Peyer's patch (tissue), 4 donors: ENCODE results near the gene RERE. TPM values are rescaled to one million over a fixed set of nuclear protein-coding genes. Genes with fewer than 3 reads are reported as not detected.

Source experiments
- DNase-seq, 3 donors: peaks; one replicate each; pipeline ENCODE4 v3.0.0-alpha.2; 2017 to 2019
- H3K27ac ChIP-seq, 4 donors: fragments of 200-600 bp; sonication (generic); one replicate each; pipeline ENCODE4 v1.5.1; 2016 to 2019
- H3K27me3 ChIP-seq, 2 donors: fragments of 200-600 bp; sonication (generic); one replicate each; pipeline ENCODE4 v1.5.1; 2019
- H3K36me3 ChIP-seq, 3 donors: fragments of 200-600 bp; sonication (generic); one replicate each; pipeline ENCODE4 v1.5.1; 2016 to 2019
- H3K4me1 ChIP-seq, 4 donors: fragments of 200-600 bp; sonication (generic); one replicate each; pipeline ENCODE4 v1.5.1; 2016 to 2019
- H3K4me3 ChIP-seq, 4 donors: fragments of 200-600 bp; sonication (generic); 1 replicate in 3 of 4; 2 replicates in 1 of 4; pipeline ENCODE4 v1.5.1; 2016 to 2019; ENCODE audit warnings: mild to moderate bottlenecking in 1 of 4
- H3K9me3 ChIP-seq, 4 donors: fragments of 200-600 bp; sonication (generic); one replicate each; pipeline ENCODE4 v1.5.1; 2016 to 2019; ENCODE audit warnings: mild to moderate bottlenecking in 1 of 4
- CTCF ChIP-seq, 6 experiments: fragments of 450-650 bp in 4 of 6; fragments of 200-600 bp in 2 of 6; sonication (generic) in 1 of 6; IDR thresholded peaks; one replicate each; pipeline ENCODE4 v1.5.1; 2017 to 2019; ENCODE audit warnings: antibody characterized with exemption in 6 of 6, mild to moderate bottlenecking in 3 of 6, moderate library complexity in 1 of 6
- POLR2A ChIP-seq, 2 donors: fragments of 450-650 bp; IDR thresholded peaks; one replicate each; pipeline ENCODE4 v1.5.1; 2017; ENCODE audit warnings: antibody characterized with exemption in 2 of 2, mild to moderate bottlenecking in 2 of 2, moderate library complexity in 2 of 2
- total RNA-seq, 4 donors: library from RNA; depleted of rRNA; stranded (reverse); fragments of >200 nt; gene quantifications; one replicate each; pipeline ENCODE4 v1.1.0, GENCODE V29; 2016

Gene RERE
- total RNA-seq, 4 donors from 2014 or later: 98.5 to 528 (median 110) TPM

- no peak overlapping the region for H3K4me3 ChIP-seq
- DNase-seq: no peak
- no peak for TF ChIP-seq POLR2A (IDR thresholded peaks at IDR 0.05)
- TF ChIP-seq CTCF (IDR thresholded peaks at IDR 0.05): no peak
- no peaks in the 10 kb centered on the region for H3K4me1 ChIP-seq
- no peaks in the 10 kb centered on the region for H3K9me3 ChIP-seq
- no peaks in the 10 kb centered on the region for H3K36me3 ChIP-seq
- H3K27ac ChIP-seq: no peak overlapping the region
- H3K27me3 ChIP-seq: no peaks in the 10 kb centered on the region
Observed at GRCh38 chr1:8544644-8545043, 272.8 kb downstream of the RERE start.

- Histone ChIP-seq H3K9me3 (no peaks in the 10 kb centered on the region), H3K27ac (no peak overlapping the region), H3K27me3 (no peaks in the 10 kb centered on the region), H3K4me3 (no peak overlapping the region), H3K36me3 (no peaks in the 10 kb centered on the region), H3K4me1 (no peaks in the 10 kb centered on the region)
- no peak for DNase-seq
- TF ChIP-seq CTCF (IDR thresholded peaks at IDR 0.05) (no peak), POLR2A (IDR thresholded peaks at IDR 0.05) (no peak)
Observed at GRCh38 chr1:8543965-8544364, 273.5 kb downstream of the RERE start.

GRCh38 chr1:8541961-8542521 is 275.4 kb downstream of the RERE start:
- H3K36me3 ChIP-seq: no peaks in the 10 kb centered on the region
- H3K4me1 ChIP-seq: no peaks in the 10 kb centered on the region
- H3K27me3 ChIP-seq: no peaks in the 10 kb centered on the region
- no peak overlapping the region for H3K4me3 ChIP-seq
- no peak for TF ChIP-seq CTCF (IDR thresholded peaks at IDR 0.05)
- TF ChIP-seq POLR2A (IDR thresholded peaks at IDR 0.05): no peak
- no peak for DNase-seq
- no peak overlapping the region for H3K27ac ChIP-seq
- no peaks in the 10 kb centered on the region for H3K9me3 ChIP-seq

GRCh38 chr1:8540971-8541370 is 276.5 kb downstream of the RERE start:
- H3K27ac ChIP-seq: no peak overlapping the region

GRCh38 chr1:8540261-8540941 is 277.0 kb downstream of the RERE start:
- Histone ChIP-seq H3K4me1 (no peaks in the 10 kb centered on the region), H3K27me3 (no peaks in the 10 kb centered on the region), H3K4me3 (no peak overlapping the region), H3K36me3 (no peaks in the 10 kb centered on the region), H3K27ac (no peak overlapping the region), H3K9me3 (no peaks in the 10 kb centered on the region)
- no peak for DNase-seq
- TF ChIP-seq POLR2A (IDR thresholded peaks at IDR 0.05) (no peak), CTCF (IDR thresholded peaks at IDR 0.05) (no peak)

More at GRCh38 chr1:8540971-8541370, 276.5 kb downstream of the RERE start:
- no peaks in the 10 kb centered on the region for H3K27me3 ChIP-seq
- no peak for DNase-seq
- no peaks in the 10 kb centered on the region for H3K9me3 ChIP-seq
- TF ChIP-seq CTCF (IDR thresholded peaks at IDR 0.05) (no peak), POLR2A (IDR thresholded peaks at IDR 0.05) (no peak)
- H3K36me3 ChIP-seq: no peaks in the 10 kb centered on the region
- H3K4me1 ChIP-seq: no peaks in the 10 kb centered on the region
- H3K4me3 ChIP-seq: no peak overlapping the region
